HuH-7 (cell line): ENCODE measurements around the gene CHCHD6.
A peak's percentile ranks its signal among the peaks of the same experiment; 100 is the strongest.

Experiments
- DNase-seq: peaks from one replicate; pipeline ENCODE4 v3.0.0; 2011; ENCODE audit warnings: low spot score

The CHCHD6 gene

DNA sequence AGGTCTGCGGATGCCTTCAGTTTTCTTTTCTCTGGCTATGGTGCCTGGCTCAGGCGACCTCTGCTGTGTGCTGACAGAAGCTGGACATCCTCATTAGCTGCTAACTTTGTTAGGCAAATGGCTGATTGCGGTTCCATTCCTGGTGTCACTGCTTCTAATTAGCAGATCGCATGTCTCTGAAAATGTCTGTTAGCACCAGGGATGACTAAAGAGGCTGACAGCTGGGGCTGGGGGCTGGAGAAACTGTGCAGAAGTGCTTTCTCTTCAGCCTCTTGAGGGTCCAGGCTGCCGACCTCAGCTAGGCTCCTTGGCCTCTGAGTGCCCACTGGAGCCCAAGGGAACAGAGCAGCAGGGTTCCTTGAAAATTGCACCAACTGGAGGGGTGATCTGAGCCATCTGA is 39.3 kb downstream of the CHCHD6 start:
- no peak for DNase-seq

DNA sequence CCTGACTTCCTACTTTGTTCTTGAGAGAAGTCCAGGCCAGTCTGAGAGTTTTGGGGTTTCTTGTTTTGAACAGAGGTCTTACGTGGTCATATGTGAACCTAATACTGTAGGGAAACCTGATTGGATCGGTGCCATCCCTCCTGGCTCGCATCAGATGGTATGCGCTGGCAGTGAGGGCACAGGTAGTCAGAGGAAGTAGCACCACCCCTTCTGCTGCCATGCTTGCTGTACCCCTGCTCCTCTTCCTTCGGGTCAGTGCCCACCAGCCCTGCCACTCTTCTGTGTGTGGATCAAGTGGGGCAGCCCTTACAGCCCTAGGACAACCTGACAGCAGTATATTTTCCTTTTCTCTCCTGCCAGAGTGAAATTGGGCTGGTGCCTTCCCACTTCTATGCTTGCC is 39.7 kb downstream of the CHCHD6 start:
- DNase-seq: no peak

DNA sequence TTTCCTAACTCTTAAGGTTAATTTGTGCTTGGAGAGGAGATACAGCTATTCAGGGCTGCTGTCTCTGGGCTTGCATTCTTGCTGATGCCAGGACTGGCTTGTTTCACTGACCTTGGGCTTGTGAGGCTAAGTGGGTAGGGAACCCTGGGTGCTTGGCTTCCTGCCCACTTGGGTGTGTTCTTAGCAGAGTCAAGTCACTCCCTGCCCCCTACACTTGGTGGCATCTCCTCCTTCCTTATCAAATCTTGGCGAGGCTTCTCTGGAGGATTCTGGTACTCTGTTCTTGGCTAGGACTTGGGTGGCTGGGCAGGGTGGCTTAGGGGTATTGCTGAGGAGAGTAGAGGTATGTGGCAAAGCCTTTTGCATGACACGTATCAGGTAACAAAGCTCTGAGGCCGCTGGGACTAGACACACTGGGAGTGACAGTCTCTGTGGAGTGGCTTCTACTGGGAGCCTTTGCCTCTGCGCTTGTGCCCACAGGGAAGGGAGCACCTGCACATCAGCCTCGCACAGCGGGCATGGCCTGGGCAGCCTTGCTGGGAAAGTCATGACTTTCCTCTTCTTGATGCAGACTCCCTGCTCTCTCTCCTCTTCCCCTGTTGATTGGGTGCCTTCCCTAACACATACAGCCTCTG is 41.8 kb downstream of the CHCHD6 start:
- DNase-seq: no peak

DNA sequence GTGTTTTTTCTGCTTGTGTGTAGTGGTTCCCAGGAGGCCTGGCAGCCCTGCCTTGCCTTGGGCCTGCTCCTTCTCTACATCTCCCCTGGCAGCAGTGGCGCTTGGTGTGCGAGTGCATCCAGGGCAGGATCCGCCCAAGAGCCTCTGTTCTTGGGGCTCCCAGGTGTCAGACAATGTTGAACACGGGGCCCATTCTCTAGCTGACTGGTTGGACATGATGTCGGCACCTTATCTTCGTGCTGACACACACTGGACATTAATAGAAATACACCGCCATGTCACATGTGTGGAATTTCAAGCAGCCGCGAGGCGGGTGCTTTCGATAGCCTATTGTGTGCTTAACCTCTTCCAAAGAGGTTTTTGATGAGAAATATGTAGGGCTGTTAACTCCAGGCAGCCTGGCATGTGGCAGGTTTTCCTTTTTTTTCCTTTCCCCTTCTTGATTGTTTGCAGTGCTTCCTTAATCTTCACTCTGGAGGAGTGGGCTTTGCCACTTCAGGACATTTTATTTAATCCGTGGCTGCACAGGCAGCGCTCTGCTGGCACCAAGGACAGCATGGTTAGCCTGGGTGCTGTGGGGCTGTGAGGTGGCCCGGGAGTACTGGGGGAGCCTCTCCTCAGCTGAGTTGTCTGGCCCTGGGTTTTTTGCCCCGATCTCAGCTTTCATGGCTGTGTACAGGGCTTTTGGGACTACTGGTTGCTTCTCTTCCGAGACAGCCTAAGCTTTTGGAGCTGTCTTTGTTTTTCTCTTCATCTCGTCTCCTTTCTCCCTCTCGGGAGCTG is 42.5 kb downstream of the CHCHD6 start:
- no peak for DNase-seq

DNA sequence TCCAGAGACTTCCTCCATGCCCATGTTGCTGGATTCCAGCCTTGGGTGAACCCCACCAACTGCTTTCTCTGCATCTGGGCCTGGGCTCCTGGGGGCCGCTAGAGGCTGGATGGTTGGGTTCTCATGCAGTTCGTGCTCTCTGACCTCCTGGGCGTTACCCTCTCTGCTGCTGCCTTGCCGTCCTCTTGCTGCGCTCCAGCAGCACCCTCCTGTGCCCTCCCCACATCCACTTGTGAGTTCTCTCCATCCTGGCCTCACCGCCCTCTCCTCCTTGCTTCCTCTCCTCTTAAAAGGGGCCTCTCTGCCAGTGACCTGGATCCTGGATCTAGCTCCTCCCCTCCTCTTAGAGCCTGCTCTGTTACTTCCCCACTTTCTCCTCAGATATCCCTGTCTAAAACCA is 43.7 kb downstream of the CHCHD6 start:
- no peak for DNase-seq

DNA sequence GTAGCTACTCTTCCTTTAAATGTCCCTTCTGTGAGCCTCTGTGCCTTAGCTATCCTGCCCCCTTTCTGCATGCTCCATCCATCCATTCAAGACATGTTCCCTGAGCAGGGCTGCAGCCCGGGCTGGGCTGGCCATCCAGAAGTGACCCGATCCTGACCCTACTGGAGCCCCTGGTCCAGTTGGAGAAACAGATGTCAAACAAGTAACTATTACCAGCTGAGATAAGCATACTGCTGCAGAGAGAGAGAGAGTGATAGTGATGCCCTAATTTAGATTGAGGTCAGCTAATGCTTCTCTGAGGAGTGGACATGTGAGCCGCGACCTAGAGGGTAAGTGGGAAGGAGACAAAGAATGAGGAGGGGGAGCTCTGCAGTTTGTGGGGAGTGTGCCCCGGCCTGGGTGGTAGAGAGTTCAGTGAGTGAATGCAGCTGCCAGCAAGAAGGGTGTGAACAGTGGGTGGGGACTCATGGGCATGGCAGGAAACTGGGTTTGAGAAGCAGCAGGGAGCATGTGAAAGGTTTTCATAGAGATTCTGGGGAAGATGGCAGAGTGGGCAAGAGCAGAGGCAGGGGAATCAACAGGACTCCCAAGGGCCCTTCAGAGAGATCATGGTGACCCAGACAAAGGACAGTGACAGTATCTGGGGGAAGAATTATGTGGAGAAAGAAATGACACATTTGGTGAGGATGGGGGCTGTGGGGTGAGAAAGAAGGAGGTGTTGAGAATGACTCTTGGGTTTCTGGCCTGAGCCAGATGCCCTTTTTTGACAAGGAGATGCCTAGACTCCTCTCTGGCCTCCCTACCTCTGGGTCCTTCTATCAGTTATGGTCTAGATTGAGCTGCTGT is 44.9 kb downstream of the CHCHD6 start:
- no peak for DNase-seq

DNA sequence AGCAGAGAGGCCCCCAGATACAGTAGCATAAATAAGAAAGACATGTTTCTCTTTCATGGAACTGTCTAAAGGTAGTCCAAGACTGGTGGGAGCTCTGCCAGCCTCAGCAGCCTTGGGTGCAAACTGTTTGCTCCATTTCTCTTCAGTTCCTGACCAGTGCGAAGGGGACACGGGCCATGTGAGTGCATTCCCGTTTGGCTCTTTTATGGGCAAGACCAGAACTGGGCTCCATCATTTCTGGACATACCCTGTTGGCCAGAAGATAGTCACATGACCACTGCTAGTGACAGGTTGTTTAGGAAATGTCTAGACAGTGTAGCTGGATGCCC is 45.5 kb downstream of the CHCHD6 start:
- DNase-seq: no peak

DNA sequence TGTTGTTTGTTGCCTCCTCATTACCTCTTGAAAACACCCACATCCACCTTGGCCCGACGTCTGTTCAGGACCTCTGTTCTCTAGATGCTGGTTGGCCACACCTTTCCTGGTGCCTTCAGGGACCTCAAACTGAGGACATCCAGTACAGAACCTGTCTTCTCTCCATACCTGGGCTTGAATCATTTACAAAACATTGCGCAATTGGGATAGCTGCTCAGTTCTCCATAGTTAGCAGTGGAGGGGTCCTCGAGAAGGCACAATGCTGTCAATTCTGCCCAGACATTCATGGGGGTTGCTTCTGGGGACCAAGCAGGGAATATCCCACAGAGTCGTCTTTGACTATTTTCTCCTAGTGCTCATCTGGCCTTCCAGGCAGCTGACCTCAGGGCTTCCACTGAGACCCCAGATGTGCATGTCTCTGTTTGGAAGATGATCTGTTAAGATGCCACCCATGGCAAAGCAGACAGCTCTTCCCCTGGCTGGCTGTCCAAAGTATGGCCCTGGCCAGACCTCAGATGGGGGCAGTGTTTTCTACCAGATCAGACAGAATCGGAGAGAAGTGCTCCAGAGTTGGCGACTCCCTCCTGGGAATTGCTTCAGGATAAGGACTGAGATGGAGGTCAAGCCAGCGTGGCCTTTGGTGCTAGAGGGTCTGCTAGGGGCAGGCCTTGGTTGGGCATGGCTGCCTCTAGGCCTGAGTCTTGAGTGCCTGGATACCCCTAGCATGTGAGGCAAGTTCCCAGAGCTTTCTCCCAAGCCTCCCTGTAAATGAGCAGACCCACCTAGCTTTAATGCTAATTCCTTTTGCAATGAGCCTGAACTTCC is 46.1 kb downstream of the CHCHD6 start:
- no peak for DNase-seq

DNA sequence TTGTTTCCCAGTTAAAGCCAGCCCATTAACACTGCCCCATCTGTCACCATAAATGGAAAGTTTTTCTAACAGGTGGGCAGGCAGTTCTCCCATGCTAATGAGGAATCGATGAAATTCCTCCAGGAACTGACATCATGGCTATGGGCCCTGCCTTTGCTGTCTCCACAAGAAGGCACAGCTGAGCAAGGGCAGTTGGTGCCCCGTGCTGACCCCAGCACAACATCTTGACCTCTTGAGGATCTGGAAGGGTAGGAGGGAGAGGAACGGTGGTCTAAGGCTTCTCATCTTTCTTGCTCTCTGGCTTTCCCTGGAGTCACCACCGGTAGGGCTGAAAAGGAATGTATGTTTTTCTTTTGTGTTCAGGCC is 46.7 kb downstream of the CHCHD6 start:
- no peak for DNase-seq

DNA sequence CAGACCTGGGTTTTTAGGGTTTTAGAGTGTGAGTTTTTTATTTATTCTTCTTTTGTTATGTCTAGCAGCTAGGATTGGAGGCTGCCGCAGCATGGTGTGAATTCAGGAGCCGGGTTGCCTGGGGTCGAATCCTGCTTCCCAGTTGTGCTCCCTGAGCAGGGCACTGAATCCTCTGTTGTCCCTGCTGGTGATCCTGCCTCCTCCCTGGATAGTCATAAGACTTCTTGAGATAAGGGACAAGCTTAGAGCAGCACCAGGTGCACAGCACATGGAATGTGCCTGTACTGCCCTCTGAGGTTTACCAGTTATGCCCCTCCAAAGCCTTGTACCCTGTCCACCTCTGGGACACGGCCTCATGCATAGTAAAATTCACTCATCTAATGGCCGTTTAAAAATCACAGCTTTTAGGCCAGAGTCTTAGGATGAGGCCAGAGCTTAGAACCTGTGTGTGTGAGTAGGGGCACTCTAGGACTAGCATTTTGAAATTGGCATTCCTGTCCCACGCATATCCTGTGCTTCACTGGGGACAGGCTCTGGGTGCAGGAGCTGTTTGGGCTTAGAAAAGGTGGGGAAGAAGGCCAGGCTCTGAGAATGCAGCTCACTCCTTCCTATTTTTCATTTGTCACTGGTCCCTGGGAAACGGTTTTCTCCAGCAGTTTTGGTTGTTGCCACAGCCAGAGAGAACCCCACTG is 47.7 kb downstream of the CHCHD6 start:
- DNase-seq: no peak

DNA sequence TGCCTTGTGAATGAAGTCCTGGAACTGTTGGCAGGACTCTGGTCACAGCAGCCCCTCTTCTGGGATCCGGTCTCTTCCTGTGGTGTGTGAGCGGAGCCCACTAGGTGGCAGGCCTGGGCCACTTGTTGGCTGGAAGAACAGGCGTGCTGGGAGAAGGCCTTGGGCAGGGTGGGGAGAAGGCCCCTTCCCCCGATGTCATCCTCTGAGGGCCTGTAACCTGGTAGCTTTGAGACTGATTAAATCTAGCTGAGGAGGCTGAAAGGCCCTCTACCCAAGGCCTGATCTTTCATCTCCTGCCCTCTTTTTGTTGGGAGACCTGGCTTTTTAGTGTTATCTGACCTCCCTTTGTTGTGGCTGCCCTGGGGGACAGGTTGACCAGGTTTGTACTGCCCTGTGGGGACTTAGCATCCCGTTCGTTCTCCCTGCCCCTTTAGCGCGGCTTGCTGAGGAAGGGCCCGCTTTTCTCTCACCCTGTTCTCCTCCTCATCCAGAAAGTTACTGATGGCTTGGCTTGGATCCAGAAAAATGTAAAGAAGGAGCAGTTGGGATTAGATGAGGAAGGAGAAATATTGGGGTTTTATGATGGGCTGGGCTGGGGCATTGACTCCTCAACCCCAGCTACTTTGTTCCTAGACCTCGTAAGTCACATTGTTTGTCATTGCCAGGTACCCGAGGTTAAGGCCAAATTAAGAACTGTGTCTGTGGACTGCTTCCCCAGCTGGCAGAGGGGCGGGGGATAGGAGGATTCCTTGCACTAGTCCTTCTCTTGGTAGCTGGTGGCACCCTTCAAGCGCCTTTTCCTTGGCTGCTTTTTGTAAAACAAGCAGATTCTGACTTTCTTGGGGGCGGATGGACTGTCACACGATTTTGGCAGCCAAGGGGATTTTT is 48.5 kb downstream of the CHCHD6 start:
- DNase-seq: peak; percentile 84

DNA sequence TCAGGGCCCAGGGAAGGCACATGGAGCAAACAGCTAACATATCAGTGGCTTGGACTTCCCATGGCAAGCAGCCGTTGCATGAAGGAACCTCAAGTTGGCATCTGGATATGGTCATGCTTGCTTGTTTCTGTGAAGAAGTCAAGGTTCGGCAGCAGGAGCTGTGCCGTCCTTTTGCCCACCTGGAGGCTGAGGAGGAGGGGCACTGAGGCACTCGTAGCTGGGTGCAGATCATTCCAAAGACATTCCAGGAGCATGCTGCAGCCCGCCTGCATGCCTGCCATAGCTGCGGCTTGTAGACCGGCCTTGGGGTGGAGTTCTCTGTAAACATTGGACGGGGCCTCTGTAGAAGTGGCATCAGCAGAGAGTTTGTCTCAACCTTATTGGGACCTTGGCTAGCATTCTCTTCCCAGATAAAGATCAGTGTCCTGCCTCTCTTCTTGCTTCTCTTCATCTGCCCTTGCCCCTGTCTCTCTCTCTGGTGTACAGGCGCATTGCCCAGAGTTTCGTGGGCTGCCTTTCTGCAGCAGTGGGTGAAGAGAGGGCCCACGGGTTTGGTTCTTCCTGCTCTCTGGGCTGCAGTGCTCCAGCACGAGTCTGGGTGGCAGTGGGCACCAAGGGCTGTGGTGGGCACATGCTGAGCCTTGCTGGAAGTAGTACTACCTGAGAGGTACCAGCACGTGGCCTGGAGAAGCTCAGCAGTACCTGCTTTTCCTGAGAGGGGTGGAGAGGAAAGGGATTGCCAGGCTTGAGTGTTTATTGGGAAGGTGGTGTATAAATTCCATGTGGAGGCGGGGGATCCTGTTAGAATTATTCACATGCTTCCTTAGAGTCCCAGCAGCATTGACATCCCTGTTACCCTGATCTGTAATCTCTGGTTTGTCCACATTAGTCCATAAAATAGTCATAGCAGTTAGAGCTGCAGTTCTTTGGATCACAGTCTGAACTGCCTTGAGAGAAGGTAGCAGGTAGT is 49.4 kb downstream of the CHCHD6 start:
- no peak for DNase-seq

DNA sequence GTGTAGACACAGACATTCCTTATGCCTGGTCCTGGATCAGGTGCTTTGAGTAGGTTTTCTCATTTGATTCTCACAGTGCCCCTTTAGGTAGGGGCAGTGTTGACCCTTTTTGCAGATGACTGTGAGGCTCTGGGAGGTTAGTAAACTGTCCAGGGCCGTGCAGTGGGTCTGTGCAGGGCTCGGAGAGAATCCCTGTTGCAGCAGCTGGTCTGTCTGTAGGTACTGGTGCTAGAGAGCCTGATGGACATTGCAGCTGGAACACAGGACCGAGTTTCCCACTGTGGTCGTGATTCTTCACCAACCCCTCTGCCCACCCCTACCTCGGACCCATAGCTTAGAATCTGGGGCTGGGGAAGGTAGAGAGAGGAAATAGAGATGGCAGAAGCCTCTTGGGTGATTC is 51.8 kb downstream of the CHCHD6 start:
- no peak for DNase-seq

DNA sequence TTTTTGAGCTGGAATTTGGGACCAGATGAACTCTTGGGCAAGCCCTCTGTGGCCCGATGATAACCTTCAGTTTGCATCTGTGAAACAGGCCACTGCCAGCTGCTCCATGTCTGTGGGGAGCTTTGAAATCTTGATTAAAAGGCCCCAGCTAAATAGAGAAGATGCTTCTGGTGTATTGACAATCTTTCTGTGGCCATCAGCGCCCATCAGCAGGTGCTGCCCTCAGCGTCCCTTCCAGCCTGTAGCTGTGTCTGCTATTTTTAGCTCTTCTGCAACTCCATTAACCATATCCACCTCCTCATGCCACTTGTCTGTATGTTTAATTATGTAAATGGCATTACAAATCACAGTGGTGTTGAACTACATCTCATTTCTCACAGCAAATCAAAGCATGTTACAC is 54.0 kb downstream of the CHCHD6 start:
- no peak for DNase-seq

DNA sequence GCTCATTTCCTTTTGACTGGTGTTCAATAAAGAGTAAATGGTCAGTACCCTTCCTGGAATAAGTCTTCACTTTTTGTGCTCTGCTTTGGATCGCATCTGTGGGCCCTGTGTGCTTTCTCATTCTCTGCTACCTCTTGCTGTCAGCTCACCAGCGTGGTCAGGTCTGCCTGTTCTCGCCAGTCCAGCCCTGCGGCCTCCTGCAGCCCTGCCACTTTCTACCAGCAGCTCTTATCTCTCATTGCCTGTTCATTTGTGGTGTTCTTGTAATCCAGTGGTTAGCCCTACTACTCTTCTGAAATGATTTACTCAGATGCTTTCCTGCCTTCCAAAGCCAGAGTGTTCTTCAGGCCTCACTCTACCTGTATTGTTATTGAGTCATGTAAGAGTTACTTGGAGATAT is 54.8 kb downstream of the CHCHD6 start:
- no peak for DNase-seq

DNA sequence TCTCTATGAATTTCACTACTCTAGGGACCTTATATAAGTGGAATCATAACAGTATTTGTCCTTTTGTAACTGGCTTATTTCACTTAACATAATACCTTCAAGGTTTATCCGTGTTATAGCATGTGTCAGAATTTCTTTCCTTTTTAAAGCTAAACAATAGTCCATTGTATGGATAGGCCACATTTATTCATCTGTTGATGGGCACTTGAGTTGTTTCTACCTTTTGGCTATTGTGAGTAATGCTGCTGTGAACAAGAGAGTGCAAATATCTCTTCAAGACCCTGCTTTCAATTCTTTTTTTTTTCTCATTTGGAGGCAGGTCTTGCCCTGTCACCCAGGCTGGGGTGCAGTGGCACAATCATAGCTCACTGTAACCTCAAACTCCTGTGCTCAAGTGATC is 56.5 kb downstream of the CHCHD6 start:
- DNase-seq: no peak

DNA sequence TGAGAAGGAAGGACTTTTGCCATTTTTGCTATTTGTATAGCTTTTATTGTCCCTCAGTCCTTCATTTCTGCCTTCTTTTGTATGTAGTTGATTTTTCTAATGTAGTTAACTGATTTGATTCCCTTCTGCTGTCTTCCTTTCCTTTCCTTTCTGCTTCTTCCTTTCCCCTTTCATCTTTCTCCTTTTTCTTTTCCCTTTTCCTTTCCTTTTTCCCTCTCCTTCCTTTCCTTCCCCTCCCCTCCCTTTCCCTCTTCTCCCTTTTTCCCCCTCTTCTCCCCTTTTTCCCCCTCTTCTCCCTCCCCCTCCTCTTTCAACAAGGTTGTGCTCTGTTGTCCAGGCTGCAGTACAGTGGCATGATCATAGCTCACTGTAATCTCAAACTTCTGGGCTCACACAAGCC is 59.0 kb downstream of the CHCHD6 start:
- DNase-seq: no peak

DNA sequence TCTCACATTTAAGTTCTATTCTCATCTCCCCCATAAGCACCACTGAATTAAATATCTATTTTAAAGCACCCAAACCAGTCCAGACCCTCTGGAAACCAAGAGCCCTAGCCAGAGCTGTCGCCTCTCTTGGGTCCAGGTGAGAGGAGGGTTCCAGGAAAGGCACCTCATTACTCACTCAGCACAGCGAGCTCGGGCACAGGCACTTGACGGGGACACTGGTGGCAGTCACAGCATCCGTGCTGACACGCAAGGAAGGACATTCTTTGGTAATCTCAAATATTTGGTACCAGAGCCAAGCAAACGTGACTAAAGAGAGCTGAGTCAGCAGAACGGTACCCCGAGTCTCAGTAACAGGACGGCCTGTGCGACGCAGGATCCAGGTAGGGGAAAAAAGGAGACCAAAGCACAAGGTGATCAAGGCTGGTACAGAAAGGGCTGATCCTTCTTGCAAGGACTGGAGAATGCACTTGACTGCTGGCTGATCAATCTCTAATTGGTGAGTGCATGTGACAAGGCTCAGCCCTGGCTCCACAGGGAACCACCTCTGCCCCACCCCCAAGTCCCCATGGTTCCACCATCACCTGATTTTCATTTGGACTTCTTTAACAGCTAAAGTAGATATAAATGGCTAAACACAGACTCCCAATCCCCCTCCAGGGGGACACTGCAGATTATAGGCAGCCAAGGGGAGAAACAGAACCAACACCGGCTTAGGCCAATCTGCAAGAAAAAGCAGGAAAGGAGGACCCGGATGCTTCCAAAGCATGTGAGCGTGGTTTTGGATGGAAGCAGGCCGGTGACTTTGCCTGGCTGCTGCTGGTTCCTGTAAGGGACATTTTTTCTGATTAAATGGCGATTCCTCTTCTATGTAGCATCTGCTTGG is 61.4 kb downstream of the CHCHD6 start:
- no peak for DNase-seq

DNA sequence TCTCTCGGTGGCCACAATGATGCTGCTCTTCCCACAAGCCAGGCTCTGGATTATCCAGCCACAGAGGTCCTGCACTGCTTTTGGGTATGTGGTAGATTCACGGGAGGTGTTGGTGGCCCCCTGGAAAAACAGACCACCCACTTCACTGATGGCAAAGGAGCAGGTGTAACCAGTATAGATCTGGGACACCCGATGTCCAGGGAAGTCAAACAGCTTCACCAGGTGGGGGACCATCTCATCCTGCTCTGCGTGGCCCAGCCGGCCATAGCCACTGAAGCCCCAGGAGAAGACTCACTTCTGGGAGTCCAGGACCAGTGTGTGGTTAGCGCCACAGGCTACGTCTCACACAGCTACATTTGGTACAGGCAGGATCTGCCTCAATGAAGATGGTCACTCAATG is 62.6 kb downstream of the CHCHD6 start:
- DNase-seq: no peak
